Hepatocyte (in vitro differentiated cells): ENCODE measurements around the gene TMEM242. TPM values are rescaled to one million over a fixed set of nuclear protein-coding genes. Genes with fewer than 3 reads are reported as not detected.

Experiments used
- DNase-seq: peaks from one replicate; pipeline ENCODE4 v3.0.0-alpha.2; 2016; ENCODE audit warnings: low spot score
- H2AFZ ChIP-seq: fragments of 200-600 bp; sonication (generic); 2 replicates; pipeline ENCODE4 v1.6.0; 2016; ENCODE audit warnings: antibody characterized with exemption, mild to moderate bottlenecking
- H3K27ac ChIP-seq: fragments of 200-600 bp; sonication (generic); 2 replicates; pipeline ENCODE4 v1.5.1; 2016; ENCODE audit warnings: mild to moderate bottlenecking
- H3K27me3 ChIP-seq: fragments of 200-600 bp; sonication (generic); 2 replicates; pipeline ENCODE4 v1.6.1; 2016
- H3K36me3 ChIP-seq: fragments of 200-600 bp; sonication (generic); replicated peaks from 2 replicates; pipeline ENCODE4 v1.5.1; 2016; ENCODE audit warnings: low read depth; ENCODE audit not compliant: insufficient read depth
- H3K4me1 ChIP-seq: fragments of 200-600 bp; sonication (generic); 2 replicates; pipeline ENCODE4 v1.5.1; 2016; ENCODE audit warnings: mild to moderate bottlenecking, moderate library complexity; ENCODE audit not compliant: insufficient read depth
- H3K4me2 ChIP-seq: fragments of 200-600 bp; sonication (generic); 2 replicates; pipeline ENCODE4 v1.6.0; 2016
- H3K4me3 ChIP-seq: fragments of 200-600 bp; sonication (generic); 2 replicates; pipeline ENCODE4 v1.5.1; 2016; ENCODE audit warnings: mild to moderate bottlenecking
- H3K79me2 ChIP-seq: fragments of 200-600 bp; sonication (generic); 2 replicates; pipeline ENCODE4 v1.6.0; 2017; ENCODE audit warnings: mild to moderate bottlenecking
- H3K9me2 ChIP-seq: fragments of 200-600 bp; sonication (generic); replicated peaks from 2 replicates; pipeline ENCODE4 v1.6.0; 2017; ENCODE audit warnings: mild to moderate bottlenecking; ENCODE audit not compliant: insufficient read depth
- H3K9me3 ChIP-seq: fragments of 200-600 bp; sonication (generic); 2 replicates; pipeline ENCODE4 v1.5.1; 2016; ENCODE audit warnings: low read depth, mild to moderate bottlenecking
- H4K20me1 ChIP-seq: fragments of 200-600 bp; sonication (generic); 2 replicates; pipeline ENCODE4 v1.6.0; 2016; ENCODE audit warnings: mild to moderate bottlenecking; ENCODE audit not compliant: insufficient read depth, poor library complexity, severe bottlenecking
- EZH2 ChIP-seq: fragments of 200-600 bp; sonication (generic); IDR thresholded peaks from 2 replicates; pipeline ENCODE4 v1.6.1; 2016; ENCODE audit warnings: antibody characterized with exemption, mild to moderate bottlenecking, borderline replicate concordance
- EZH2phosphoT487 ChIP-seq: fragments of 200-600 bp; sonication (generic); IDR thresholded peaks from one replicate; pipeline ENCODE4 v1.6.1; 2018; ENCODE audit warnings: antibody characterized with exemption, mild to moderate bottlenecking, low read depth, moderate library complexity; ENCODE audit not compliant: unreplicated experiment, severe bottlenecking
- WGBS: methylation state at CpG from one replicate; pipeline ENCODE4 v1.1.6; 2016; ENCODE audit warnings: low lambda C conversion rate; ENCODE audit errors: missing lambda C conversion rate; 5-methylcytosine and 5-hydroxymethylcytosine counted together
- polyA plus RNA-seq: library from polyadenylated mRNA; unstranded; fragments of >200 nt; fragmentation: Nextera tagmentation; extraction: Ambion mirVana; gene quantifications from 2 replicates; pipeline ENCODE4 v1.2.1, GENCODE V29; 2016
- total RNA-seq: library from RNA; depleted of rRNA; stranded (reverse); fragments of >200 nt; gene quantifications from 2 replicates; pipeline ENCODE4 v1.2.3, GENCODE V29; 2014
- TF ChIP-seq, protein P1 (sequence below): fragments of 200-600 bp; sonication (generic); IDR thresholded peaks from 2 replicates; pipeline ENCODE4 v1.5.1; 2016; ENCODE audit warnings: antibody characterized with exemption, mild to moderate bottlenecking; ENCODE audit not compliant: poor library complexity

Gene TMEM242
- total and polyA plus RNA-seq, 2 experiments from 2014 or later, result 9.0 to 13.7 TPM

- no peak for DNase-seq
- Histone ChIP-seq H3K4me2 (no peak overlapping the region), H3K79me2 (no peaks in the 10 kb centered on the region)
Measured at GRCh38 chr6:157263146-157263545, 60.2 kb downstream of the TMEM242 start.

GRCh38 chr6:157261606-157262005 is 61.7 kb downstream of the TMEM242 start:
- H3K27ac ChIP-seq, result no peak overlapping the region
- WGBS, result over 99% methylated on average over 9 of the region's 9 CpGs

More at GRCh38 chr6:157263146-157263545, 60.2 kb downstream of the TMEM242 start:
- TF ChIP-seq, protein P1, sequence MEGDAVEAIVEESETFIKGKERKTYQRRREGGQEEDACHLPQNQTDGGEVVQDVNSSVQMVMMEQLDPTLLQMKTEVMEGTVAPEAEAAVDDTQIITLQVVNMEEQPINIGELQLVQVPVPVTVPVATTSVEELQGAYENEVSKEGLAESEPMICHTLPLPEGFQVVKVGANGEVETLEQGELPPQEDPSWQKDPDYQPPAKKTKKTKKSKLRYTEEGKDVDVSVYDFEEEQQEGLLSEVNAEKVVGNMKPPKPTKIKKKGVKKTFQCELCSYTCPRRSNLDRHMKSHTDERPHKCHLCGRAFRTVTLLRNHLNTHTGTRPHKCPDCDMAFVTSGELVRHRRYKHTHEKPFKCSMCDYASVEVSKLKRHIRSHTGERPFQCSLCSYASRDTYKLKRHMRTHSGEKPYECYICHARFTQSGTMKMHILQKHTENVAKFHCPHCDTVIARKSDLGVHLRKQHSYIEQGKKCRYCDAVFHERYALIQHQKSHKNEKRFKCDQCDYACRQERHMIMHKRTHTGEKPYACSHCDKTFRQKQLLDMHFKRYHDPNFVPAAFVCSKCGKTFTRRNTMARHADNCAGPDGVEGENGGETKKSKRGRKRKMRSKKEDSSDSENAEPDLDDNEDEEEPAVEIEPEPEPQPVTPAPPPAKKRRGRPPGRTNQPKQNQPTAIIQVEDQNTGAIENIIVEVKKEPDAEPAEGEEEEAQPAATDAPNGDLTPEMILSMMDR, result no peak
- TF ChIP-seq EZH2phosphoT487 (no peak), EZH2 (no peak)
- 98% methylated on average over 5 of the region's 5 CpGs for WGBS
- Histone ChIP-seq H3K9me2 (no peaks in the 10 kb centered on the region), H2AFZ (no peak overlapping the region), H3K27ac (no peak overlapping the region), H3K27me3 (no peaks in the 10 kb centered on the region), H3K4me1 (no peaks in the 10 kb centered on the region), H3K36me3 (no peaks in the 10 kb centered on the region), H3K9me3 (no peaks in the 10 kb centered on the region), H3K4me3 (no peak overlapping the region), H4K20me1 (no peaks in the 10 kb centered on the region)

DNA sequence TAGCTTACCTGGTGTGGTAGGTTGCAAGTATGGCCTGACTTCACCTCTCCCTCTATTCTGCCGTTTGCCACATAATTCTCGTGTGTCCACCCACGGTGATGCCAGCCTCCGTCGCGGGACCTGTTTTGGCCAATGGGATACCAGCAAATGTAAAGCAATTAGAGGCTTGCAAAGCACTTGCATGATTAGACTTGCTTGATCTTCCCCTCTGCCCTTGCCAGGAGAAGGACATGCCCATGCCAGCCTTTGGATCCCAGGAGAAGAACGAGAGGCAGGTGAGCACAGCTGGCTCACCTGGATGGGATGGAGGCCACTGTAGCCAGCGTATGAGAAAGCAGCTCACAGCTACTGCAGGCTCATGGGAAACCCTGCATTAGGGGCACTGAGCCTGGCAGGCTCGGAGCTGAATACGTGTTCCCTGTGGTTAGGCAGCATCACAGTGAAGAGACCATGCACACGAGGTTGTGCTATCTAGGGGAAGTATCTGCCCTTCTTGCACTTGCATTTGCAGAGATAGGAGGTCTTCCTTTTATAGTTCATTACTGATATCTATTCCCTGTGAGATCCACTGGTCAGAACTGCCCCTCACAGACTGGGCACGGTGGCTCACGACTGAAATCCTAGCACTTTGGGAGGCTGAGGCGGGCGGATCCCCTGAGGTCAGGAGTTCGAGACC is 62.4 kb downstream of the TMEM242 start:
- Histone ChIP-seq H3K4me3 (no peak overlapping the region), H3K4me2 (no peak overlapping the region), H3K79me2 (no peaks in the 10 kb centered on the region), H3K9me2 (no peaks in the 10 kb centered on the region), H3K27me3 (no peaks in the 10 kb centered on the region), H3K4me1 (no peaks in the 10 kb centered on the region), H2AFZ (no peak overlapping the region), H3K9me3 (no peaks in the 10 kb centered on the region), H3K36me3 (no peaks in the 10 kb centered on the region), H4K20me1 (no peaks in the 10 kb centered on the region), H3K27ac (no peak overlapping the region)
- DNase-seq, result no peak
- no peak for TF ChIP-seq EZH2phosphoT487
- TF ChIP-seq EZH2, result no peak
- TF ChIP-seq, protein P1, result no peak
- 86% methylated on average over 16 of the region's 16 CpGs for WGBS

More at GRCh38 chr6:157261606-157262005, 61.7 kb downstream of the TMEM242 start:
- DNase-seq, result no peak
- Histone ChIP-seq H2AFZ (no peak overlapping the region), H3K9me3 (no peaks in the 10 kb centered on the region), H3K4me1 (no peaks in the 10 kb centered on the region), H3K27me3 (no peaks in the 10 kb centered on the region), H4K20me1 (no peaks in the 10 kb centered on the region), H3K4me2 (no peak overlapping the region), H3K4me3 (no peak overlapping the region), H3K79me2 (no peaks in the 10 kb centered on the region), H3K9me2 (no peaks in the 10 kb centered on the region), H3K36me3 (no peaks in the 10 kb centered on the region)
- TF ChIP-seq, protein P1, result no peak
- no peak for TF ChIP-seq EZH2
- TF ChIP-seq EZH2phosphoT487, result no peak
